HG02938 (cell line): ENCODE data around the gene MTNR1A.

Experiments used
- ATAC-seq: cut with Tn5 transposase; IDR thresholded peaks from one replicate; pipeline ENCODE4 v1.9.1; 2021; ENCODE audit warnings: mild to moderate bottlenecking, moderate library complexity; ENCODE audit not compliant: unreplicated experiment

The MTNR1A gene

DNA sequence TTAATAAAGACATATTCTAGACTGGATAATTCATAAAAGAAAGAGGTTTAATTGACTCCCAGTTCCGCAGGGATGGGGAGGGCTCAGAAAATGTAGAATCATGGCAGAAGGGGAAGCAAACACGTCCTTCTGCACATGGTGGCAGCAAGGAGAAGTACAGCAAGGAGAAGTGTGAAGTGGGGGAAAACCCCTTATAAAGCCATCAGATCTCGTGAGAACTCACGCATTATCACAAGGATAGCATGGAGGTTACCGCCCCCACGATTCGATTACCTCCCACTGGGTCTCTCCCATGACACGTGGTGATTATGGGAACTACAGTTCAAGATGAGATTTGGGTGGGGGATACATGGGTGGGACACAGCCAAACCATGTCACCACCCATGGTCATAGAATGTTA lies 58.3 kb downstream of the MTNR1A start:
- ATAC-seq: no peak

DNA sequence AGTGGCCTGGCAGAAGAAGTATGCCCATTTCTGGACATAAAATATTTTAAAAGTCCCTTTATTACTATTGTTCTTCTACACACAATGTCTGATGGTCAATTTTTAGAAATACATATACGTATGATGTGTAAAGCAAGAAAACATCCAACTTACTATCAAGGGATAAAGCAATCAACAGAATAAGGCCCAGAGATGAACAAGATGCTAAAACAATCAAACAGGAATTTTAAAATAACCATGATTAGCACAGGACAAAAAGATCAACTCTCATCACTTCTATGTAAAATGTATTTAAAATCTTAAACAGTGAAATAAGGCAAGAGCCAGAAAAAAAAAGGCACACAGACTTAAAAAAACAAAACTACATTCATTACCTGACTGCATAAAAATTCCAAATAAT lies 60.9 kb downstream of the MTNR1A start:
- no peak for ATAC-seq

DNA sequence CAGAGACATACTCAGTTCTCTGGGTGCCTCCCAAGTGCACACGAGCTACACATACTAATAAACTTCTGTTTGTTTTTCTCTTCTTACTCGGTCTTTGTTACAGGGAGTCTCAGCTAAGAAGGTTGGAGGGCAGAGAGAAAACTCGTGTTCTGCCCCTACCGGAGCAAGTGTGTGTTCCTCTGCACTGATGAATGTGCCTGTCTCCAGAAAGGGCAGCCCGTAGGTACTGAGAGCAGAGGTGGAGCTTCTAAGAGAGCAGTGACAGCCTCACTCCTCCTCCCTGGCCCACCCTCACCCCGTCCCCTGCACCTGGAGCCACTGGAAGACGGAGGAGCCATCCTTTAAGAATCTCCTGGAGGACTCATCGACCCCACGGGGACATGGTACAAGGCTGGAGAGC lies 67.6 kb downstream of the MTNR1A start:
- ATAC-seq: no peak

DNA sequence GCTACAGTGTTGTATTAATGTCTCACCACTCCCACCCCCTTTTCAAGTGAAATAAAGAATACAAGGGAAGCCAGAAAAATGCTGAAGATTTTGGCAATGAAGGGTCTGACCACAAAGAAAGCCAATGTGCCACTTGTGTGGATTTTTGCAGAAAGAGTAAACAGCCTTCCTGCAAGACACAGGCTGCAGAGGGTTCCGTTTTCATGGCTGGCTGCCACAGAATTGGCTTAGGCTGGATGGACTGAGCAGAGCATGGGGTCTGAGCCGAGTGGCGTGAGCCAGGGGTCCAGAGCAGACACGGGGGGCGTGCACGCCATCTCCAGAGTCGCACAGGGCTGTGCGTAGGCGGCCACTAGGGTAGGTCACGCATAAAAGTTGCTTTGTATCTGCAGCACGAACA lies 69.2 kb downstream of the MTNR1A start:
- ATAC-seq: no peak

DNA sequence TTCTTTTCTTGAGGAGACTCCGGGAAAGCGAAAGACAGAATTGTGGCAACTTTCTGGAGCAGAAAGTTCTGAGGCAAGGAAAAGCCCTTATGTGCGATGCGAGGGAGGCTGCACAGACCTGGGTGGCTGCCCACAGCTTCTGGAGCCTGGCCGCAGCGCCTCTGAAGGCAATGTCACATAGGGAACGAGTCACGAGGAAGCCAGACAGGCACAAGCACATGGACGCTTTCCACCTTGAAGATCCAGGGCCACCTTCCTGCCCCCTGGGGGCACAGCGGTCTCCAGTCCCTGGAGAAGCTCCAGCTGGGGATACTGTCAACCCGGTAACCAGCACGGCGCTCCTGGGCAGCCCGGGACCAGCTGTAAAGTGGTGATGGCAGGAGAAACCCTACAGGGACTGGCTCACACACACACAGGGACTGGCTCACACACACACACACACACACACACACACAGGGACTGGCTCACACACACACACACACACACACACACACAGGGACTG lies 69.8 kb downstream of the MTNR1A start:
- ATAC-seq: no peak

DNA sequence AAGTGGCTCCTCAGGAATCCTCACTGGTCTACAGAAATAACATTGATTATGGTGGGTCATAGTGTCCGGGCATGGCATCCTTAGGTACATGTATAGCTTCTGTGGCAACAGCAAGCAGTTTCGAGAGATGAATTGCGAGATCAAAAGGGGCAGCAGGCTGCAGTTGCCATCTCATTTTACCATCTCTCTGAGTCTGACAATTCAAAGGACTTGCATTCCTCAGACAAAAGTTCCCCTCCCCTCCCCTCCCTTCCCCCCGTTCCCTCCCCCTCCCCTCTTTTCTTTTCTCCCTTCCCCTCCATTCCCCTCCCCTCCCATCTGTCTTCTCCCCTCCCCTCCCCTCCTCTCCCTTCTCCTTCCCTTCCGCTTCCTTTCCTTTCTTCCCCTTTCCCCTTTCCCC lies 70.2 kb downstream of the MTNR1A start:
- no peak for ATAC-seq

DNA sequence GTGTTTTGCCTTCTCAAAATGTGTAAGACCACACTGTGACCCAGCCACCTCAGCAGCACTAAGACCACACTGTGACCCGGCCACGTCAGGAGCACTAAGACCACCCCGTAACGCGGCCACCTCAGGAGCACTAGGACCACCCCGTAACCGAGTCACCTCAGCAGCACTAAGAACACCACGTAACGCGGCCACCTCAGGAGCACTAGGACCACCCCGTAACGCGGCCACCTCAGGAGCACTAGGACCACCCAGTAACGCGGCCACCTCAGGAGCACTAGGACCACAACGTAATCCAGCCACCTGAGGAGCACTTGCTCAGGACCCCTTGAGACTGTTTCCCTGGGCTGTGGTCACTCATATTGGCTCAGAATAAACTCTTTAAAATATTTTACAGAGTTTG lies 71.7 kb downstream of the MTNR1A start:
- no peak for ATAC-seq
